ENCODE data around the gene SRCIN1.

DNA sequence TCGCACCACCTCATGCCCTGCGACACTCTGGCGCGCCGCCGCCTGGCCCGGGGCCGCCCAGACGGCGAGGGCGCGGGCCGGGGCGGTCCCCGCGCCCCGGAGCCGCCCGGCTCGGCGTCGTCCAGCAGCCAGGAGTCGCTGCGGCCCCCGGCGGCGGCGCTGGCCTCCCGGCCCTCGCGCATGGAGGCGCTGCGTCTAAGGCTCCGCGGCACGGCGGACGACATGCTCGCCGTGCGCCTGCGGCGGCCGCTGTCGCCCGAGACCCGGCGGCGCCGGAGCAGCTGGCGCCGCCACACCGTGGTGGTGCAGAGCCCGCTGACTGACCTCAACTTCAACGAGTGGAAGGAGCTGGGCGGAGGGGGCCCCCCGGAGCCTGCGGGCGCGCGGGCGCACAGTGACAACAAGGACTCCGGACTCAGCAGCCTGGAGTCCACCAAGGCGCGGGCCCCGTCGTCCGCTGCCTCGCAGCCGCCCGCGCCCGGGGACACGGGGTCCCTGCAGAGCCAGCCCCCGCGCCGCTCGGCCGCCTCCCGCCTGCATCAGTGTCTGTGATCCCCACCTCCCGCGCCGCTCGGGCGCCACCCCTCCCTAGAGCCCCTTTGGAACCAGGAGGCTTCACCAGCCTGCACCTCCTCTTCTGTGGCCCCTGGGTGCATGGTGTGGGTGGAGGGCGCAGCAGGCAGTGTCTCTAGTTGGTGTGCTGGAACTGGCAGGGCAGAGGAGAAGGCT lies 95.2 kb downstream of the SRCIN1 start:
- TF ChIP-seq CTCF (IDR thresholded peaks at IDR 0.05) (no peak), EZH2 (IDR thresholded peaks at IDR 0.05; ENCODE audit: borderline replicate concordance, insufficient read depth, low read depth, low read length, poor library complexity, severe bottlenecking) (no peak)

All from B cell (primary cell).